Thyroid gland (tissue), 4 donors: ENCODE data around the gene NFIA.

Experiments used
- POLR2A ChIP-seq, 2 donors: fragments of 450-650 bp; IDR thresholded peaks; one replicate each; pipeline ENCODE4 v1.6.1; 2017; ENCODE audit warnings: antibody characterized with exemption in 2 of 2, mild to moderate bottlenecking in 2 of 2, moderate library complexity in 1 of 2
- TF ChIP-seq, protein P1 (sequence below), 6 experiments: fragments of 200-600 bp in 3 of 6; fragments of 450-650 bp in 3 of 6; sonication (generic) in 3 of 6; IDR thresholded peaks; one replicate each; pipeline ENCODE4 v1.5.1; 2016 to 2019; ENCODE audit warnings: antibody characterized with exemption in 6 of 6, mild to moderate bottlenecking in 2 of 6, inconsistent platforms in 1 of 6, moderate library complexity in 1 of 6

DNA sequence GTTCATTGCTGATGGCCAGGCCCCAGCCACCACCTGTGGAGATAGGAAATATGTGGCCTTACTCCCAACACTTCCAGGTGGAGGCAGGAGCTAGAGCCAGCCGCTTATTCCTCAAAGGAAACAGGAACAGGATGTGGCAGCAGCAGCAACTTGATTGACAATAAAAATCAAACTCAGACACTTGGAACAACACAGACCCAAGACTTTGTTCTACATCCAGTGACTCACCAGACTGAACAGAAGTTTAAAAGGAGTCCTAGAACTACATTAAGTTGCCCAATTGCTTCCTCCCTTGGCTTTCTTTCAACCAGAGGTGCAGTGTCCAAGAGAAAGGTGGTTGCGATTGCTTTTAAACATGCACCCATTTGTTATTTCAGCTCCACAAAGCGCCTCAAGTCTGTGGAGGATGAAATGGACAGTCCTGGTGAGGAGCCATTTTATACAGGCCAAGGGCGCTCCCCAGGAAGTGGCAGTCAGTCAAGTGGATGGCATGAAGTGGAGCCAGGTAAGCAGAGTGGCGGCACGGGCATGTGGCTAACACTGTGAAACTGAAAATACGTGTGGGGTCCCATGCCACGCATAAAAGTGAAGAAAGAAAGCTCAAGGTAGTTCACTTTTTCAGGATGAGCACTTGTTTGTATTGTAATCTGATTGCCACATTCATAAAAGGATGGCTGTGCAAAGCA is 276.6 kb downstream of the NFIA start:
- TF ChIP-seq, protein P1, sequence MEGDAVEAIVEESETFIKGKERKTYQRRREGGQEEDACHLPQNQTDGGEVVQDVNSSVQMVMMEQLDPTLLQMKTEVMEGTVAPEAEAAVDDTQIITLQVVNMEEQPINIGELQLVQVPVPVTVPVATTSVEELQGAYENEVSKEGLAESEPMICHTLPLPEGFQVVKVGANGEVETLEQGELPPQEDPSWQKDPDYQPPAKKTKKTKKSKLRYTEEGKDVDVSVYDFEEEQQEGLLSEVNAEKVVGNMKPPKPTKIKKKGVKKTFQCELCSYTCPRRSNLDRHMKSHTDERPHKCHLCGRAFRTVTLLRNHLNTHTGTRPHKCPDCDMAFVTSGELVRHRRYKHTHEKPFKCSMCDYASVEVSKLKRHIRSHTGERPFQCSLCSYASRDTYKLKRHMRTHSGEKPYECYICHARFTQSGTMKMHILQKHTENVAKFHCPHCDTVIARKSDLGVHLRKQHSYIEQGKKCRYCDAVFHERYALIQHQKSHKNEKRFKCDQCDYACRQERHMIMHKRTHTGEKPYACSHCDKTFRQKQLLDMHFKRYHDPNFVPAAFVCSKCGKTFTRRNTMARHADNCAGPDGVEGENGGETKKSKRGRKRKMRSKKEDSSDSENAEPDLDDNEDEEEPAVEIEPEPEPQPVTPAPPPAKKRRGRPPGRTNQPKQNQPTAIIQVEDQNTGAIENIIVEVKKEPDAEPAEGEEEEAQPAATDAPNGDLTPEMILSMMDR (IDR thresholded peaks at IDR 0.05): no peak
- TF ChIP-seq POLR2A (IDR thresholded peaks at IDR 0.05): no peak
